ENCODE results near the gene SPTA1. TPM values are rescaled to one million over a fixed set of nuclear protein-coding genes. Genes with fewer than 3 reads are reported as not detected.

The SPTA1 gene
- total and polyA plus RNA-seq, 2 of the 8 experiments (the other 6 are each of a cell fraction or from before 2014, with no cell fraction given), result not detected

DNA sequence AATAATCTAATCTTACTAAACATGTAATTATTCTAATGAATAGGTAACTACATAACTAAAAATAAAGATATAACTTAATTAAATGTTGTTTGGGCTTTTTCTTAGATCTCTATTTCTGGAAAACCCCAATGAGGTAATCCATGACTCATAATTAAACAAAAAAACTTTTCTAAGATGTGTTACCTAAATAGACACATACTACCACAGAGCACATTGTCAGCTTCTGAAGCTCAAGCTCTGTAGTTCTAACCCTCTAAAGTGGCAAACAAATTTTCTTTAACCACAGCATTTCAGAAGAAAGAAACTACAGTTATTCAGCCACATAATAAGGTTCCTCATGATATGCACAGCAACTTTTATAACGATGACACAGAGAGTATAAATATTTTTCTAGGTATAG is 29.8 kb upstream of the SPTA1 start (continued):
- no peak for TF ChIP-seq MAFK (IDR thresholded peaks at IDR 0.05; ENCODE audit: low read depth, low read length)
- TF ChIP-seq KDM4A (IDR thresholded peaks at IDR 0.05; ENCODE audit: low read depth, low read length, severe bottlenecking), result no peak
- no peak for TF ChIP-seq POLR2AphosphoS5 (IDR thresholded peaks at IDR 0.05; ENCODE audit: low read depth, low read length)
